Measurements from ENCODE around the gene DUOX1.
A peak's percentile ranks its signal among the peaks of the same experiment; 100 is the strongest.

Gene DUOX1

DNA sequence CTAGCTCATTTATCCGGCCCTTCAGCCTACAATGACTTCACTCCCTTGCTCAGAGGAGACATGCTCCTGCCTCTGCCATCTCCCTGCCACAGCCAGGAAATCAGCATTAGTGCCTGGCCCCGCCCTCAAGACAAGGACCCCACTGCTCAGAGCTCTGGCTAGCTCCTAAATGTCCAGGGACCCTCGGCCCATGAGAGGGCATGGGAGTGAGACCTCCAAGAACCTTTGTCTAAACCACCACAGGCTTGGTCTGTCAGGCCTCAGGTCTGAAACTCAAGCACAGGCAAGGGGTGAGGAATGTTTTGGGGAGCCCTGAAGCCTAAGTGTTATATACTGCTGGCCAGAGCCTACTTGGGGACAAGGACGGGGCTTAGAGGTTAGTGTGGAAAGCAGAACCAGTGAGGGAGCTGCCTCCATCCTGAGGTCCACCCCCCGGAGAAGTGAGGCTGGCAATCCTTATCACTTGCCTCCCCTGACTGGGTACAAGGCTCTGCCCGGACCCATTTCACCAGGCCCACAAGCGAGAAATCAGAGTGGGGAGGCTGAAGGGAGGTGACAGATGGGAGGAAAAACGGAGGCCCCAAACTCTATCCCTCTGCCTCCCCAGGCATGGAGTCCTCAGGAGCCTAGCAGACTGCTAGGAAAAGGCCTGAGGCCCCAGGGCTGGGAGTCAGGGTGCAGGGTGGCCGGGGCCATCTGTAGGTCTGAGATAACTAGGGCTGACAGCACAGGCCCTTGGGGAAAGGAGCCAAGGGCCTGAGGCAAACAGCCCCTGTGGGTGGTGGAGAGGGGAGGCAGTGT is 39.2 kb downstream of the DUOX1 start:
- peak; percentile 77 for DNase-seq

DNA sequence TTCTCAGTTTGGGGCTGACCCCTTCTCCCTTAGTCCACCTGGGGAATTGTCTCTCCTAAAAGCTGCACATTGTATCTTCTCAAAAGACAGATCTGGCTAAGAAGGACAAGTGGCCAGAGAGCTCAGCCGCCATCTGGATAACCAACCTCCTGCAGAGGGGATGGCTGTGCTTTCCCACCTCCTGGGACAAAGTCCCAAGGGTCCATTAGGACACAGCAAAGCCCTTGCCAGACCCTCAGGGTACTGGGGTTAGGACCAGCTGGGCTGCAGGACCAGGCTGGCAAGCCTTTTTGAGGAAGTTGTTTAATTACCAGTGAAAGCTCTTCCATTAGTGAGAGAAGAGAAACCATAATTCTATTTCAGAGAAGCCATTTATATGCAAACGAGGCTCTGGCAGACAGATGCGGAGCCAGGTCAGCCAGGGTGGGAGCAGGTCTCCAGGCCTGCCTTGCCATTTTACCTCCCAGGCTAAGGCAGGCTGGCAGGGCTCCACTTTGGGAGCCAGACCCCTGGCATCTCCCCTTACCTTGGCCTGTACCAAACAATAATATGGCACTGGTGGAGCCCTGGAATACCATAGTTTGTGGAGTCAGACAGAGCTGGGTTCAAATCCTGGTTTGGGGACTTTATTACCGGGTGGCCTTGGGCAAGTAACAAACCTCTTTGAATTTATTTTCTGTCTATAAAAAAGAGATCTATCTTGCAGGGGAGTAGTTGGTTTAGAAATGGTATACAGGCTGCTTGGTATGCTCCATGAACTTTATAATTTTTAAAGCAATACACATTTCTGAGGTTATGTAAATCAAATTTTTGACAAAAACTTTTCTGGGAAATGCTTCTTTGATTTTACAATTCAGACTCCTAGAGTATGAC is 40.0 kb downstream of the DUOX1 start:
- peak; percentile 21 for DNase-seq

DNA sequence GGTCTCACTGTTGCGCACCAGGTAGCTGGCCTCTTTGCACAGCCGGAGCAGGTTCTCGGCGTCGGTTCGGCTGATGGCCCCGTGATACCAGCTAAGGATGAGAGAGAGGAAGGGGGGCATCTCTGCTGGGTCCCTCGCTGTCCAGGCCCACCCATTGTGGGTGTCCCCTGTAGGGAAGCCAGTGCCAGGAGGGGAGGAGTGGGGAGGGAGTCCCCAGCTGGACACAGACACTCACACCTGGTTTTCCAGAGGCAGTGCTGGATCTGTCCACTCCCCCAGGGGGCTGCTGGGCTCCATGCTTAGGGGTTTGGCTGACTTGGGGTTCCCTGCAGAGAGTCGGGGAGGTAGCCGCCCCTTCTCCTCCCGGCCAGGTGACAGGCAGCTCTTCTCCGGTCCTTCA is 42.1 kb downstream of the DUOX1 start:
- no peak for DNase-seq

DNA sequence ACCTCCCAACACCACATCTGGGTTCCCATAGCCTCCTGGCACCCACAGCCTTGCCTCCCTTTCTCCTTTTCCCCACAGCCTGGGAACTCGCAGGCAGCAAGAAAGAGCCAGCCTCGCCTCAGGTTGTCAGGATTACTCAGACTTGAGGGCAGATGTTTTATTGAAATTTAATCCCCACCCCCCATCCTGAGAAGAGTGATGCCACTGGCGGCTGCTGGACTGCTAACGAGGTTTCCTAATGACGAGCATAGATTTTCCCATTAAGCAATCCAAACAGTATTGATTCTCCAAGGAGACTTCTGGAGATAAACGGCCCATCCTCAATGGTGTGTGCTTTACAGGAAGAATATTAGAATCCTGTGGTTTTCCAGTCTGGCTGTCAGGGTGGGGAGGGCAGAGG is 44.3 kb downstream of the DUOX1 start:
- no peak for DNase-seq

DNA sequence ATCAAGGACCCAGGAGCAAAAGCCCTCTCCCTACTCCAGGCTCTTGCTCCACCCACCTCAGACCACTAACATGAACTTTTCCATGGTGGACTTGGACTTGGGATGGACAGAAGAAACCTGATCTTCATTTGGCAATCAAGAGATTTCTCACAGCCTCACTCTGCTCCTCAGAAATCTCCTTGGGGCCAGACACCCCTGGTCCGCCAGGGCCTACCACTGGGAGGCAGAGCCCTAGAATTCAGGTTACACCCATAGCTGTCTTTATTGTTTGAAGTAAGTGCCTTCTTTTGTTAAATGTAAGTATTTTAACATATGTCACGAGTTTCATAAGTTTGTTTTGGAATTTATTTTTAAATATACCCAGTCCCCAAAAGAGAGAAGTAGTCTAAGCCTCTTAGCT is 44.8 kb downstream of the DUOX1 start:
- no peak for DNase-seq

DNA sequence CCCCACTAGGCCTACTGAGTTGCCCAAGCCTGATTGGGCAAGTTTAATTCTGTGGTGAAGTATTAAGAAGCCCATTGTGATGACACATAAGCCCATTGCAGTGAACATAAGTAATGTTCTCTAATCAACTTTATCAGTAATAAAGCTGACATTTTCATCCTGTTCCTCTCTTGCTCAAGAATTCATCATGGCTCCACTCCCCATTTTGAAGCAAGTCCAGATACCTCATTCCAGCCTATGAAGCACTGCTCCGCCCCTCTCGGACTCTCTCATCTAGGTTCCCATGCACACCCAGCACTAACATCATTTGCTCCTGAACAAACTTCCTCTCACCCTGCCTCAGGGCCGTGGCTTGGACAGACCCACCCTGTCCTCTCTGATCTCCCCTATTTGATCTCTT is 47.5 kb downstream of the DUOX1 start:
- no peak for DNase-seq

DNA sequence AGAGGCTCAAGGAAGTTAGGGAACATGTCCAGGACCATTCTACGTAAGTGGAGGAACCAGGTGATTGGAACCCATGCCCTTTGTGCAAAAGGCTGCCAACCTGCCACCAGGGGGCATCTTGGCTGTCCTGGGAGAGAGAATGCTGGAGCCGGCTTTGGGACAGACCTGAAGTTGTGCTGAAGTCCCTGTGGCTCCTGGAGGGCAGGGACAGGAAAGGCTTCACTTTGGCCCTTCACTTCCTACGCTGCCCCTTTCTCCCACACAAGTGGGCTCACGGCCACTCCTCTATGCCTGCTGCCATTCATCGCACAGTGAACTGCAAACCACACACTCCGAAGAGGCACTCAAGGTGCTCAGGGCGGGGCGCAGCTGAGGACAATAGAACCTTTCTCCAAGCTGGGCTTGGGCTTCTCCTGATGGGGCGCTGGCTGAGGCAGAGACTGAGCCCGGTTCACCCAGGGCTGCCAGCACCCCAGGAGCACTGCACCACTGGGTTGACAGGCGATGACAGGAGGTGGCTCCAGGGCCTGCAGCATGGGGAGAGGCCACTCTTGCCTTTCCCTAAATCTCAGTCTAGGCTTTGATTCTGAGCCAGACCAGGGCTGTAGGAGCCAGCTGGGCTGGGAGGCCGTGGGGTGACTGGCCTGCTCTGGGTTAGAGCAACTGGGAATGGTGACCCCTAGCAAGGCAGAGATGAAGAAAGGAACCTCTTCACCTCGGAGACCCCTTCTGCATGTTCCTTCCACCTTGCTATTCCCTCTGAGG is 49.6 kb downstream of the DUOX1 start:
- DNase-seq, result peak; percentile 62

DNA sequence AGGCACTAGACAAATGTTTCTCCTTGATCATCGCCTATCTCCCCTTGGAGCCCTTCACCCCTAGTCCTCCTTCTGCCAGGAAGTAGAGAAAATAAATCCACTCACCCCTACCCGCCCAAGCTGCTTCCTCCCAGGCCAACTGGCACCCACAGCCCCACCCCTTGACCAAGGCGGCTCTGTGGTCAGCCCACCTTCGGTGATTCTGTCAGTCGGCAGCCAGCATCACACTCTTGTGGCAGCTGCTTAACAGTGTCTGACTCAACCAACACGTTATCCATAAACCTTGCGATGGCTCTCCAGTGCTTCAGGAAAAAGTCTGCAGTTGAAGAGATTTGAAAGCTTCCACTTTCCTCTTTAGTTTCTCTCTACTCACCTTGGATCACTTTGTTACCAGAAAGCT is 50.4 kb downstream of the DUOX1 start:
- DNase-seq, result peak; percentile 41

DNA sequence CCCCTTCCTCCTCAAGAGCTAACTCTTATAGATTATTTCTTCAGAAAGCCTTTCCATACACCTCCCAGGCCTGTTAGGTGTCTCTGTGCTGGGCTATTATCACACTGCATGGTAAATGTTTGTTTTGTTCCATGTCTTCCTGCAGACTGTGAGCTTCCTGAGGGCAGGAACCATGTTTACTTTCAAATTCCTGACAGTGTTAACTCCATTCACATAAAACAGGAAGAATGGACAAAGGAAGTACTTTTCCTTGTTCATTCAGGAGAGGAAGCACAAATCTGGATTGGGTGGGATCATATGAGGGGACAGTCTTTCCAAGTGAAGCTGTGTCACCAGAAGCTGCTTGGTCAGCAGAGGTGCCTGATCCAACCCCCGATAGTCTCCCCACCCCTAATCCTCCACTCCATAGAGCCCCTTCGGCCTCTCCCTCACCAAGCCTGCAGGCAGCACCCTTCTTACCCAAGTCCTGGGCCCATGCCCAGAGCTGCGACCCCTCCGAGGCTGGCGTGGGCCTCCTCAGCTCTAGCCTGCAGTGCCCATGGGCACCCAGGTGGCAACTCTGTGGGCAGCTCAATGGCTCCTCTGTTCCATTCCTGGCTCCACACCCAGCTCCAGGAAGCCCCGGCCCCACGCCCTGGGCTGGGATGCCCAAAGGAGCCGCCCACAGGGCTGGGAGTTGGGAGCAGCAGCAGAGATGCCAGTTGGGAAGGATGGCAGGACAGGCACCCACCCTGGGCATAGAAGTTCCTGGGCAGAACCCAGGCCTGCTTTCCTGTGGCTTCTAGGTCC is 51.0 kb downstream of the DUOX1 start:
- DNase-seq, result no peak

DNA sequence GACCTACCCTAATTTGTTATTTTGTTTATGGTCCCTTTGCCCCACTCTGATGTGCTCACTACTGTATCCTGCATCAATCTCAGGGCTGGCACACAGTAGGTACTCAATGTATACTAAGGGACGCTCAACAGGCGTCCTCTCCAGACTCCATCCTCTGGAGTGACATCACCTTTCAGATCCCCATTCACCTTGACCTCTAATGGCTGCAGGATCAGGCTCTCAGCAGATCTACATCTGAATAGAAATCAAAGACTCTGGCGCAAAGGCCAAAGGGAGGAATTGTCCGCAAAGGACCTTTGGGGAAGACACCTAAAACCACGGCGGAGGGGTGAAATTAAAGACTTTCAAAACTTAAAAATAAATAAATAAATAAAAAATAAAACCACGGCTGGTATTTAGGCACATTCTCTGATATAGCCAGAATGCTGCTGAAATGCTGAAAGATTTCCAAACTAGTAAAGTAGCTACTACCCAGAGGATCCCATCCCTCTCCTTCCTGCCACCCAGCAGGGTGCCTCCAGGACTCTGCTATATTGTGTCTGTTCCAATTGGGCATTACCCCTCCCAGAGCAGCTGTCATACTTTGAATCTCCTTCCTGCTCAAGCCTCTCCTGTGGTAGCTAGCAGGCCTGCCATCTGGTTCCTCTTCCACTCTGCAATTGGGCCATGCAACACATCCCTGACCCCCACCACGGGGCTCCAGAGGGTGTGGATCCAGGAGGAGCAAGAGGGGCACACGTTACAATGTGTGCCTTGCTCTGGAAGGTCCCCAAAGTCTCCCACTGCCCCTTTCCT is 51.9 kb downstream of the DUOX1 start:
- peak; percentile 27 for DNase-seq

DNA sequence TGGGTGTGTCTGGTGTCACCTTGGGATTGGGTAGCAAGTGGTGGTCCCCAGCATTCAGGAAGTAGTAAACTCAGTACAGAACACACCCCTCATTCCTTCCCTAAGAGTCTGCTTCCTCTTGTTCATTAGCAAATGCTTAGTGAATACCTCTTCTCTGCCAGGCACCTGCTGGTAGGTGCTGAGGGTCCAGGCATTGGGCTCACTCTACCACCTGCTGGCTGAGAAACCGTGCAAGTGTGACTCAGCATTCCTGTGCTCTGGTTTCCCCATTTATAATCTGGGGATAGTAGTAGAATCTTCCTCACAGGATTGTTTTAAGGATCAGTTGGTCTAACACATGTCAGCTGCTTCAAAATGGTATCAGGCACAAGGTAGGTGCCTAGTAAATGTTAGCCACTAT is 53.2 kb downstream of the DUOX1 start:
- DNase-seq, result no peak

DNA sequence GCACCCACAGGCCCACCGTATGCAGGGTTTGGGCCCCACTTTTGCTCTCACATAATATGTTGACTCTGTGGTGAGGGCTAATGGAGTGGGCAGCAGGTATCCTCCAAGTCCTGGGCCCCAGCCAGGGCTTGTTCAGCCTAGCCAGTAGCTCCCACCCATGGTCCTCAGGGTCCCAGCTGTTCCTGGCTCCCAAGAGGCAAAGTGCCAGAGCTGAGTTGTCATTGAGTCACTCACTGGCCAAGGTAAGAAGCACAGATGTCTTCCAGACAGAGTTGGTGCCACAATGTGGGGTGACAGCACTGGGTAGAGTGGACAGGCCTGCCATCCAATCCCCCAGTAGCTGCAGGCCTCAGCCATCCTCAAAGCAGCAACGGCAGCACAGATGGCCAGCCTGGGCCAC is 53.7 kb downstream of the DUOX1 start:
- no peak for DNase-seq

DNA sequence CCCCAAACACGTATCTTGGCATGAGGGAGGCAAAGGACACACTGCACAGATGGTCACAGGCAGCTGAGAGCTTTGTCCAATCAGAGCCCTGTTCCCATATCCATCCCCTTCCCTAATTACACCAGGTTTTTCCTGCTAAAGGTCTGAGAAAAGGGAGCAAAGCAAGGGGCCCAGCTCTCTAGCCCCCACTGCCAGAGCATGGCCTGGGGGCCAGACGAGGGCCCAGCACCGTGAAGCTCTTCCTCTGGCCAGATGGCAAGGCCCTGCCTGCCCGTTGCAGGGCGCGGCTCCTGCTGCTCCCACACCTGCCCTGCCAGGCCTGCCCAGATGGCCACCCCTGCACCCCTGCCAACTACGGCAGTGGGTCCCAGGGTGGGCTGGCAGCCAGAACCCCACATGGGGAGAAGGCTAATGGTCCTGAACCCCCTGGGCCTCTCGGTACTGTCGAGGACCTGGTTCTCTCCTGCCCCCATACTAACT is 54.8 kb downstream of the DUOX1 start:
- no peak for DNase-seq

DNA sequence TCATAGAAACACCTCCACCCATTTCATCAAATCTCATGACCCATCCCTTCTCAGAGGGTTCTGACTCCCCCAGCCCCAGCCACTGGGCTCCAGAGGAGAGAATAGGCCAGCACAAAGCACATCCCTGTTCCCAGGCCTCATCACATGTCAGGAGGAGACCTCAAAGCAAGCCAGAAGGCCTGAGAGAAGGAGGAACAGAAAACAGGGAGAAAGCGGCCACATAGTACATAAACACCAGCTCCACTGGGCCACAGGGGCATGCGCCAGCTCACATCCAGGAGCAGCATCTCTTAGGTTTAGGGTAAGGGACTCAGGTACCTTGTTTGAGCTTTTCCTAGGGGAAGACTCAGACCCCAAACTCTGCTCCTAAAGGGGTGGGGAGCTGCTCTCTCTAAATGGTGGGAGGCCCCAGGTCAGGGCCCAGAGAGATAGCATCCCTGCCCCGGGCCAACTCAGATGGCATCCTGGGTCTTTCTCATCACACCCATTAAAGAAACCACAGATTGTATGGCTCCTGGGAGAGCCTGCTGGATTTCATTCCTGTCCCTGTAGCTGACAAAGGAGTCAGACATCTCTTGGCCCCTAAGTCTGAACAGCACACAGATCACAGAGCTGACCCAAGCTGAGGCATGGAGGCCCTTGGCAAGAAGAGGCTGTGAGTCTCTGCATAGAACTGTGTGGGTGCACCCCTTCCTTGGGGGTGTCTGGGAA is 55.4 kb downstream of the DUOX1 start:
- no peak for DNase-seq

DNA sequence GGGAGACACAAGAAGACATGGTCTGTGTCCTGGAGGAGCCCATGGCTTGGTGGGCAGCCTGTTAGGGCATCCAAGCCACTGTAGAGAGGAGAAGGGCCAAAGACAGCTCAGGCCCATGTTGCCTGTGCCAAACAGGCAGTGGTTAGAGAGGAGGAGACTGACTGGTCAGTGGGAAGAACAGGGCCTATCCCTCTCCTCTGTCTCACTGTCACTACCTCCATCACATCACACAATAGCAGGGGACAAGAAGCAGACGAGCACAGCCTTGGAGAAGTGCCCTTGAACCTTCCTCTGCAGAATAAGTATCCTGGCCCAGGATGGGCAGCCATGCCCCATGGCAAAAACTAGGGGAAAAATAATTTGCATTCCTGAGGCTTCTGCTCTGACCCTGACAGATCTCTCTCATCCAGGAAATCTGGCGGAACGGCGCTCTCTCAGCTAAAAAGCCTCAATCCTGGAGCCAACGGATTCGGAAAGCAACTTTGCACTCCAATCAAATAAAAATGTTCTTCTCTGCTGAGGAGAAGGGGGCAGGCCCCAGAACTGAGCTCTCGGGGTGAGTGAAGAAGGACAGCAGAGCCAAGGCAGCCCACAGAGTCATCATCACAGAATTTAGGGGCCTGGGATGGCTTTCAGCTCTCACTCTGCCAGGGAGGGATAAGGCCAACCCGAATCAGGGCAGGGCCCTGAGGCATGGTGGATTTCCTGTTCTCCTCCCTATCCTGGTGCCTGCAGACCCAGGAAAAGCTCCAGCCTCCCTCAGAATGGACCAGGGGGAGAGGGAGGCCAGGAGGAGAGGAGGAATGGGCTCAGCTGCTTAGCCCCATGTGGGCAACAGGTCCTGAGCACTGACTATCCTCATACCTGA is 56.3 kb downstream of the DUOX1 start:
- DNase-seq, result no peak

DNA sequence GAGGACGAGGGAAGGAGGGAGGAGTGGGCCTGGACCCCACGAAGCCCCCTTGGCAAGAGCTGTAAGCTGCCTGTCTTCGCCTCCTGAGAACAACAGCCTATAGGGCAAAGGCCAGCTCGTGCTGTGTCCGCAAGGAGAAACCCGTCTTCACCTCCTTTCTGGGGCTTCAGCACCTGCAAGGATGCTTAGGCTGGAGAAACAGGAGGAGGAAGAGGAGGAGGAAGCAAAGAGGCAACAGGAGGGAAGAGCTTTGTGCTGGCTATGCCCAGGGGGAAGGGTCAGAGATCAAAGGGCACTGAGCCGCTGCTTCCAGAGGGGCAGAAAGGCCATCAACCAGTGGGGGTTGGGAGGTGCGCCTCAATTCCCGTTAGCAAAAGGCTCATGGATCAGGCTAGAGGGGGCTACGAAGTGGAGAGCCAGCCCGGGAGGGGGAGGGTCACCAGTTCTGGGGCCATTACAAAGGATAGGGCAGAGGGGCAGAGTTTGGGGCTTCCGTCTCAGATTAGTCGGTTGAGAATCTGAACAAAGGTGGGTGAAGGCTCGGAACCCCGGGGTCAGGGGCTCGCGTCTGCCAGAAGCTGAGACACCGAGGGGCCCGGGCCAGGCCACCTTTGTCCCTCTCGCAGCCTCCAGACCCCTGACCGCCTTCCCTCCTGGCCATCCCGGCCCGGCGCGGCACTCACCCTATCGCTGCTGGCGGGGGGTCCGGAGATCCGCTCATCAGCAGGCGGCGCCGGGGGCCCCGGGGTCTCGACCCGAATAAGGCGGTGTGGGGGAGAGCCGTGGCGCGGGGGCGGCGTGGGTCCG is 57.2 kb downstream of the DUOX1 start:
- no peak for DNase-seq

DNA sequence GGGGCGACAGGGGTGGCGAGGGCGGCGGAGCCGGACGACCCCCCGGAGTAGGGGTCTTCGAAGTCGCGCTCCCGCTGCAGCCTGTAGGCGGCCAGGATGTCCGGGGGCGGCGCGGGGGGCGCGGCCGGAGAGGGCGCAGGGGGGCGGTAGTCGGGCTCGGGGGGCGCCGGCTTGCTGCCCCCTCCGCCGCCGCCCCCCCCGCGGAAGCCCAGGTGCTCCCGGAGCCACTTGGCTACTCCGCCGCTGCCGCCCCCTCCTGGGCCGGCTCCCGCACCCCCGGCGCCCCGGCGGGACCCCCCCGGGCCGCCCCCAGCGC is 57.7 kb downstream of the DUOX1 start:
- no peak for DNase-seq

DNA sequence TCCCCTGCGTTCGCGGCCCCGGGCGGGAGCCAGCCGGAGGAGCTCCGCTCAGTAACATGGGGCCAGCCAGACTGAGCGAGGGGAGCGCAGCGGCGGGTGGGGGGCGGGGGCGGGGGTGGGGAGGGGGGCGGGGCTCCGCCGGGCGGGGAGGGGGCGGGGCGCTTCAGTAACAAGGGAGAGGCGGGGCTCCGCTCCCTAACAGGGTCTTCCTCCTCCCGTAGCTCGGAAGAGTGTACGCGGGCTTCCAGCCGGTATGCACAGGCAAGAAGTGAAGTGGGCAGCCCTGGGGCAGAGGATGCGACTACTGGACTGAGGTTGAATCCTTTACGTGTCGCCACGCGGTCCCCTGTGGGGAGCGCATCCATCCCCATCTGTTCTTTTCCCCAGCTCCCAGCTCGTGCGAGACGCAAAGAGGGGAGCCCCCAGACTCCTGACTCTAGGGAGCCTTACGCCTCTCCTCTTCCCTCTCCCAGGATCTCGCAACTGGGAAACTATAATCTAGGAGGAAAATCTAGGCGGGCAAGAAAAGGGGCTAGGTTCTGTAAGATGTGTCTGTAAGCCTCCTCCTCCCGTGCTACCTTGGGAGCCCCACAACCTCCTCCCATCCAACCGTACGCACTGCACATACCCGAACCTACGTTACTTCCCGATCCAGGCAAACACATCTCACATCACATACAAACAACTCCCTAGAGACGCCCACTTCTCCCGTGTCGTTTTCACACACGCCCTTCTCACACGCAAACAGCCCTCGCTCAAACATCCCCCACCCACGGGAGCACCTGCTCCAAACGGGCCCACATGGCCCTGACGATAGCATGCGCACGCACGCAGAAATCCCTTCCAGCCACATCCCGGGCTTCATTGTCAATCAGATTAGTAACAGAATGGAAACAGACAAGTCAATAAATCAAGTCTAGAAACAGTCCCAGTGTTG is 58.4 kb downstream of the DUOX1 start, which contains the start of gene SHF:
Gene SHF, minus strand, starts transcription at position 73 of the 937 bp plus-strand sequence. Its CDS starts 15 bp downstream, at position 58.
- peak; percentile 49 for DNase-seq

Measured in hematopoietic multipotent progenitor cell treated with erythropoietin and hydrocortisone succinate and interleukin-3 and kit ligand, for 6 days (in vitro differentiated cells).